GM12878 (cell line): ENCODE results near the gene MITF. TPM values are rescaled to one million over a fixed set of nuclear protein-coding genes. Genes with fewer than 3 reads are reported as not detected.

Source experiments
- ATAC-seq: fragments of 200-7000 bp; cut with Tn5 transposase; 3 replicates; pipeline ENCODE4 v1.9.1; 2020; ENCODE audit warnings: mild to moderate bottlenecking, moderate library complexity
- BruUV-seq: library from RNA; stranded (reverse); fragments of 400-500 nt; replicated peaks from 2 replicates; lab custom pipeline; 2021; lab: Mats Ljungman, UMichigan
- CTCF ChIA-PET: fragments of 300-600 bp; sonication (Branson Sonifier 250); formaldehyde crosslinking; extraction: SDS; loops from one replicate; lab custom pipeline; 2021; ENCODE audit warnings: inconsistent platforms; lab: Yijun Ruan, JAX
- POLR2A ChIA-PET: fragments of 350-600 bp; formaldehyde crosslinking; extraction: SDS; loops from one replicate; lab custom pipeline; 2021; ENCODE audit warnings: inconsistent platforms; lab: Charles Lee
- RAD21 ChIA-PET: fragments of 300-600 bp; sonication (Branson Sonifier 250); formaldehyde crosslinking; loops from one replicate; lab custom pipeline; 2023; ENCODE audit warnings: antibody characterized with exemption; ENCODE audit not compliant: unreplicated experiment; lab: Charles Lee
- SMC1A ChIA-PET: fragments of 300-600 bp; sonication (Branson Sonifier 250); formaldehyde crosslinking; loops from one replicate; lab custom pipeline; 2023; ENCODE audit not compliant: unreplicated experiment, uncharacterized antibody; lab: Charles Lee
- DNase-seq: peaks from one replicate; pipeline ENCODE4 v3.0.0-alpha.2; 2011; ENCODE audit warnings: low read depth, low spot score
- FAIRE-seq: peaks from 3 replicates; lab custom pipeline; 2011; peaks lifted over from hg19 to GRCh38; lab: Jason Lieb, UNC
- H2AFZ ChIP-seq: 2 replicates; pipeline ENCODE4 v1.6.0; 2011; ENCODE audit warnings: low read depth, low read length, control low read depth; ENCODE audit not compliant: control insufficient read depth
- H3K27ac ChIP-seq: 2 replicates; pipeline ENCODE4 v1.5.1; 2011; ENCODE audit warnings: control low read depth; ENCODE audit not compliant: control insufficient read depth, insufficient read depth
- H3K27me3 ChIP-seq, 2 experiments: replicated peaks in 1 of 2; 2 replicates each; pipeline versions ENCODE4 v1.6.0 to v1.6.1; 2011; ENCODE audit warnings: low read length in 1 of 2; ENCODE audit not compliant: control insufficient read depth in 2 of 2, insufficient read depth in 2 of 2
- H3K36me3 ChIP-seq, 2 experiments: 2 replicates each; pipeline ENCODE4 v1.5.1; 2011; ENCODE audit warnings: low read length in 1 of 2; ENCODE audit not compliant: control insufficient read depth in 2 of 2, insufficient read depth in 2 of 2
- H3K4me1 ChIP-seq: 2 replicates; pipeline ENCODE4 v1.6.1; 2011; ENCODE audit warnings: mild to moderate bottlenecking, low read length, moderate library complexity, mixed read lengths; ENCODE audit not compliant: control insufficient read depth, insufficient read depth
- H3K4me2 ChIP-seq: 2 replicates; pipeline ENCODE4 v1.6.0; 2011; ENCODE audit warnings: control low read depth; ENCODE audit not compliant: control insufficient read depth, insufficient read depth
- H3K4me3 ChIP-seq: fragments of 200-600 bp; sonication (generic); 2 replicates; pipeline ENCODE4 v1.5.1; 2016
- H3K79me2 ChIP-seq: 2 replicates; pipeline ENCODE4 v1.6.0; 2011; ENCODE audit warnings: low read length; ENCODE audit not compliant: control insufficient read depth, insufficient read depth
- H3K9ac ChIP-seq: 2 replicates; pipeline ENCODE4 v1.8.0; 2011; ENCODE audit warnings: low read length, control low read depth, mixed read lengths; ENCODE audit not compliant: control insufficient read depth, insufficient read depth
- H3K9me3 ChIP-seq: replicated peaks from 3 replicates; pipeline ENCODE4 v1.5.1; 2011; ENCODE audit warnings: mild to moderate bottlenecking, low read length; ENCODE audit not compliant: control insufficient read depth, insufficient read depth
- H4K20me1 ChIP-seq: 2 replicates; pipeline ENCODE4 v1.6.0; 2011; ENCODE audit not compliant: control insufficient read depth, insufficient read depth
- BCLAF1 ChIP-seq: fragments of 450-650 bp; IDR thresholded peaks from 2 replicates; pipeline ENCODE4 v1.6.1; 2017; ENCODE audit warnings: antibody characterized with exemption, mild to moderate bottlenecking, moderate library complexity
- BMI1 ChIP-seq: fragments of 450-650 bp; IDR thresholded peaks from 2 replicates; pipeline ENCODE4 v1.6.1; 2016; ENCODE audit warnings: mild to moderate bottlenecking, moderate library complexity, borderline replicate concordance
- CBX5 ChIP-seq: sonication (generic); IDR thresholded peaks from 2 replicates; pipeline ENCODE4 v1.6.1; 2016; ENCODE audit warnings: low read depth, moderate library complexity, mild to moderate bottlenecking, inconsistent platforms
- CHD4 ChIP-seq: fragments of 200-600 bp; sonication (generic); IDR thresholded peaks from 2 replicates; pipeline ENCODE4 v1.6.1; 2016; ENCODE audit warnings: mild to moderate bottlenecking
- FOXK2 ChIP-seq: fragments of 450-650 bp; IDR thresholded peaks from 2 replicates; pipeline ENCODE4 v1.6.1; 2017; ENCODE audit warnings: mild to moderate bottlenecking, moderate library complexity
- FOXM1 ChIP-seq: IDR thresholded peaks from 2 replicates; pipeline ENCODE4 v1.6.1; 2012; ENCODE audit warnings: low read depth, mild to moderate bottlenecking, inconsistent platforms, low read length, moderate library complexity
- HDAC6 ChIP-seq: fragments of 200-600 bp; sonication (generic); IDR thresholded peaks from one replicate; pipeline ENCODE4 v1.8.0; 2017; ENCODE audit warnings: antibody characterized with exemption; ENCODE audit not compliant: unreplicated experiment
- IKZF2 ChIP-seq, 2 experiments: fragments of 450-650 bp; IDR thresholded peaks; 2 replicates each; pipeline ENCODE4 v1.6.1; 2017; ENCODE audit warnings: mild to moderate bottlenecking in 2 of 2, moderate library complexity in 2 of 2
- LARP7 ChIP-seq: fragments of 450-650 bp; IDR thresholded peaks from 2 replicates; pipeline ENCODE4 v1.6.1; 2017; ENCODE audit warnings: mild to moderate bottlenecking
- MTA2 ChIP-seq: fragments of 450-650 bp; IDR thresholded peaks from 2 replicates; pipeline ENCODE4 v1.6.1; 2016; ENCODE audit warnings: low read depth, mild to moderate bottlenecking, moderate library complexity
- NFXL1 ChIP-seq: fragments of 450-650 bp; IDR thresholded peaks from 2 replicates; pipeline ENCODE4 v1.6.1; 2017; ENCODE audit warnings: antibody characterized with exemption, mild to moderate bottlenecking, borderline replicate concordance
- NR2F1 ChIP-seq: fragments of 450-650 bp; conservative IDR thresholded peaks from 2 replicates; pipeline ENCODE4 v1.6.1; 2017; ENCODE audit warnings: mild to moderate bottlenecking
- PAX5 ChIP-seq: IDR thresholded peaks from 2 replicates; pipeline ENCODE4 v1.6.1; 2011; ENCODE audit warnings: low read depth, low read length, borderline replicate concordance
- RAD21 ChIP-seq: IDR thresholded peaks from 2 replicates; pipeline ENCODE4 v1.6.1; 2011; ENCODE audit warnings: mild to moderate bottlenecking, low read depth, low read length, moderate library complexity; ENCODE audit not compliant: insufficient read depth
- RFX5 ChIP-seq: IDR thresholded peaks from 2 replicates; pipeline ENCODE4 v1.6.1; 2011; ENCODE audit warnings: low read depth, low read length, improper control_type of control experiment
- YY1 ChIP-seq: IDR thresholded peaks from 2 replicates; pipeline ENCODE4 v1.6.1; 2011; ENCODE audit warnings: low read depth, mild to moderate bottlenecking, low read length
- ZNF217 ChIP-seq: fragments of 450-650 bp; IDR thresholded peaks from 2 replicates; pipeline ENCODE4 v1.6.1; 2017; ENCODE audit warnings: antibody characterized with exemption, mild to moderate bottlenecking
- in situ Hi-C: fragments of 300-500 bp; cut with MboI; formaldehyde crosslinking; loops from 9 replicates; pipeline ENCODE4 v1.14.3; 2018; ENCODE audit warnings: mixed read lengths
- intact Hi-C: fragments of 100-400 bp; cut with micrococcal nuclease; formaldehyde crosslinking; loops from one replicate; pipeline ENCODE4 v1.14.2; 2022; ENCODE audit not compliant: unreplicated experiment
- polyA plus RNA-seq, 11 experiments: library from polyadenylated mRNA; depleted of rRNA in 4 of 11; unstranded in 6 of 11; stranded (reverse) in 5 of 11; fragments of >200 nt; fragmentation: Nextera tagmentation in 4 of 11; fragmentation: Illumina TruSeq in 1 of 11; extraction: Ambion mirVana in 4 of 11; extraction: Trizol in 1 of 11; gene quantifications; 1 replicate in 1 of 11; 2 replicates in 10 of 11; pipeline versions ENCODE4 v1.2.1 to v1.2.3, GENCODE V29; 2011 to 2016; ENCODE audit warnings: inconsistent platforms in 2 of 11, missing spikeins in 2 of 11, low read depth in 1 of 11
- total RNA-seq, 4 experiments: library from RNA; depleted of rRNA in 3 of 4; stranded (reverse); fragments of >200 nt in 3 of 4; fragmentation: Illumina TruSeq in 1 of 4; extraction: Trizol in 1 of 4; gene quantifications; 2 replicates each; pipeline versions ENCODE4 v1.2.1 to v1.2.3, GENCODE V29; 2013 to 2021

Gene MITF
- total and polyA plus RNA-seq, 10 of the 15 experiments (the other 5 are each of a cell fraction or from before 2014, with no cell fraction given) = under 0.01 to 0.90 (median 0.06) TPM; not detected in 3

- TF ChIP-seq FOXM1 (no peak), HDAC6 (no peak), MTA2 (no peak), LARP7 (no peak), FOXK2 (no peak), YY1 (no peak), CHD4 (no peak), BCLAF1 (no peak), PAX5 (no peak), BMI1 (no peak), RAD21 (no peak)
Observed at GRCh38 chr3:69922521-69923000, 183.3 kb downstream of the MITF start (continued).

GRCh38 chr3:69925506-69925905 lies 186.2 kb downstream of the MITF start:
- intact Hi-C loops = no loop called here
- ChIA-PET POLR2A (no interaction called here), CTCF (no interaction called here), RAD21 (no interaction called here), SMC1A (interaction anchor here (0.6 to 1.2 kb wide), 2 partner anchors 10 to 27 kb away, joined by 3 to 4 read pairs; no protein-coding TSS in a partner anchor)
- Histone ChIP-seq H3K36me3 (no peaks in the 10 kb centered on the region), H4K20me1 (no peaks in the 10 kb centered on the region), H3K9ac (no peak overlapping the region), H3K27ac (no peak overlapping the region), H3K79me2 (no peaks in the 10 kb centered on the region), H3K4me2 (no peak overlapping the region), H2AFZ (no peak overlapping the region), H3K9me3 (no peaks in the 10 kb centered on the region), H3K4me1 (no peaks in the 10 kb centered on the region), H3K27me3 (no peaks in the 10 kb centered on the region), H3K4me3 (no peak overlapping the region)
- in situ Hi-C loops = loop anchor here (25.0 kb wide), 1 partner anchor 763 kb away; no protein-coding TSS in a partner anchor
- BruUV-seq = no TSS peak
- no peak for TF ChIP-seq CBX5
- TF ChIP-seq ZNF217 = no peak
- no peak for TF ChIP-seq NFXL1
- no peak for TF ChIP-seq NR2F1
- no peak for TF ChIP-seq RFX5
- TF ChIP-seq IKZF2 (IDR thresholded peaks at IDR 0.05) = no peak
- ATAC-seq = no peak
- no peak for FAIRE-seq
- no peak for DNase-seq
